H1 (cell line): Measurements from ENCODE around the gene MAGI2.

Source experiments
- CTCF ChIP-seq, 3 experiments: IDR thresholded peaks; 1 replicate in 2 of 3; 2 replicates in 1 of 3; pipeline versions ENCODE4 v1.5.1 to v1.6.1; 2011; ENCODE audit warnings: low read length in 3 of 3, mild to moderate bottlenecking in 3 of 3, inconsistent platforms in 2 of 3, low read depth in 1 of 3, moderate library complexity in 1 of 3; ENCODE audit not compliant: insufficient read depth in 1 of 3; ENCODE audit errors: control extremely low read depth in 1 of 3
- SIN3A ChIP-seq, 2 experiments: IDR thresholded peaks in 1 of 2; conservative IDR thresholded peaks in 1 of 2; 2 replicates each; pipeline ENCODE4 v1.6.1; 2011 to 2012; ENCODE audit warnings: low read length in 2 of 2, improper control_type of control experiment in 1 of 2, low read depth in 1 of 2, mild to moderate bottlenecking in 1 of 2
- SRF ChIP-seq: IDR thresholded peaks from 2 replicates; pipeline ENCODE4 v1.6.1; 2011; ENCODE audit warnings: mild to moderate bottlenecking, low read depth, low read length, moderate library complexity

DNA sequence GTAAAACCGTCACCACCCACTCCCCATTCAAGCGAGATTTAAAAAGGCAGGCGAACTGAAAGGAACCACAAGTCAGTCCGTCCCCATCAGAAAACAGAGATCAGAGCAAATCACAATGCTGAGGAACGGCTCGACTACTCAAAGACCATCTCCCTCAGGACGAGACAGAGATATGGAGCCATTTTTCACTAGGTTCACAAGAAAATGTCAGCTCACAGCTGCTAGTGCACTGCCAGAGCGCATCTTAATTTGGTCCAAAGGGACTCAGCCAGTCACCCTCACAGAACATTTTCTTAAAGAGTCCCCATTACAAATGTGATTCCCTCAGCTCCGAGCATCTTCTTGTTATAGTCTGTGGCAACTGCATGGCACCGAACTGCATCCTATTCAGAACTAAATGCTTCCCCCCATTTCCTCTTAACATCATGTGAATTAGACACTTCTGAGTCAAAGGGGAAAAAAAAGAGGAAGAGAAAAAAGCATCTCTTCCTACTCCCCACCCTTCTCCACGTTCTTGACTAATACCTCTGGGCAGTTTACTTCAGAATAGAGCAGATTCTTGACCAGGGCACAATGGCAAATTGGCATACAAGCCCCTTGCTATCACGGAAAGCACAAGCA is 683.9 kb downstream of the MAGI2 start:
- TF ChIP-seq SIN3A (conservative IDR thresholded peaks at IDR 0.05 in 1 of 2, IDR thresholded peaks at IDR 0.05 in 1 of 2; ENCODE audit: low read depth in 1 of 2, low read length in 2 of 2) (peak in 1 of 2 experiments; percentile 22; a peak in 1 of 4 replicates), SRF (no peak), CTCF (IDR thresholded peaks at IDR 0.05; ENCODE audit: control extremely low read depth in 1 of 3, insufficient read depth in 1 of 3, low read depth in 1 of 3, low read length in 3 of 3) (no peak)
